ENCODE data around the gene LIPJ. TPM values are rescaled to one million over a fixed set of nuclear protein-coding genes. Genes with fewer than 3 reads are reported as not detected.

Gene LIPJ
- total RNA-seq, 1 experiment from 2014 or later = not detected

GRCh38 chr10:88557658-88558057, 28.9 kb upstream of the LIPJ start:
- H3K27ac Mint-ChIP-seq = no peak overlapping the region
- Histone ChIP-seq H3K4me2 (ENCODE audit: insufficient read depth, insufficient read length, low read length) (no peak overlapping the region), H2BK120ac (ENCODE audit: low read depth, low read length, poor library complexity, severe bottlenecking) (no peak overlapping the region), H2BK15ac (ENCODE audit: low read depth, low read length) (no peak overlapping the region), H3K4me1 (ENCODE audit: insufficient read depth, low read length) (no peaks in the 10 kb centered on the region; the same call in 1 of the 2 replicates), H4K91ac (ENCODE audit: insufficient read length, low read depth, low read length) (no peak overlapping the region), H3K14ac (ENCODE audit: insufficient read depth, low read length) (no peak overlapping the region), H3K79me2 (ENCODE audit: insufficient read depth, low read length) (no peaks in the 10 kb centered on the region), H2BK20ac (ENCODE audit: low read depth, low read length, poor library complexity, severe bottlenecking) (no peak overlapping the region), H3K18ac (ENCODE audit: insufficient read length, low read depth, low read length) (no peak overlapping the region), H2BK12ac (ENCODE audit: insufficient read length, low read depth, low read length) (no peak overlapping the region), H3K79me1 (ENCODE audit: insufficient read depth, low read depth, low read length, poor library complexity, severe bottlenecking) (no peaks in the 10 kb centered on the region), H3K23ac (ENCODE audit: insufficient read length, low read depth, low read length) (no peak overlapping the region), H3T11ph (ENCODE audit: low read length) (no peak overlapping the region), H3K23me2 (ENCODE audit: insufficient read length, low read depth, low read length, poor library complexity, severe bottlenecking) (no peaks in the 10 kb centered on the region), H2BK5ac (ENCODE audit: insufficient read length, low read length) (no peak overlapping the region), H4K20me1 (ENCODE audit: control insufficient read depth, insufficient read depth, insufficient read length) (no peaks in the 10 kb centered on the region), H3K9ac (ENCODE audit: extremely low read depth, insufficient read length, low read length) (no peak overlapping the region), H2AFZ (ENCODE audit: low read length) (no peak overlapping the region), H2AK5ac (ENCODE audit: insufficient read length, low read length) (no peak overlapping the region), H4K5ac (ENCODE audit: insufficient read length, low read depth, low read length) (no peak overlapping the region), H3K27ac (ENCODE audit: insufficient read length, low read depth, low read length) (no peak overlapping the region), H3K56ac (ENCODE audit: insufficient read length, low read depth, low read length) (no peak overlapping the region), H3K9me3 (ENCODE audit: control insufficient read depth, low read depth, low read length) (no peaks in the 10 kb centered on the region), H4K8ac (replicated peaks; ENCODE audit: insufficient read length, low read depth, low read length) (no peak overlapping the region), H3K27me3 (ENCODE audit: insufficient read depth, low read length) (no peaks in the 10 kb centered on the region; the same call in 1 of the 2 replicates), H3K4ac (ENCODE audit: low read depth, low read length) (no peak overlapping the region)
- H3K4me3 Mint-ChIP-seq = no peak overlapping the region
- peaks cover 0 to 4% of the 10 kb centered on the region in 2 experiments; a peak in 2 of 4 replicates for H3K4me1 Mint-ChIP-seq
- no CpG with 5 or more reads among the region's 2 CpGs for WGBS (ENCODE audit: extremely low coverage, insufficient read length, low lambda C conversion rate)
- H3K36me3 Mint-ChIP-seq (ENCODE audit: insufficient read depth in 1 of 3, low read depth in 3 of 3) = no peaks in the 10 kb centered on the region
- no peak for TF ChIP-seq CTCF (conservative IDR thresholded peaks at IDR 0.05)
- H3K27me3 Mint-ChIP-seq (ENCODE audit: low read depth) = no peaks in the 10 kb centered on the region
- no peak for DNase-seq
- H3K9me3 Mint-ChIP-seq = peaks cover 2 to 3% of the 10 kb centered on the region in 2 experiments; a peak in 2 of 5 replicates
